Osteoblast (primary cell): ENCODE results near the gene RAB9A. TPM values are rescaled to one million over a fixed set of nuclear protein-coding genes. Genes with fewer than 3 reads are reported as not detected.

Source experiments
- DNase-seq: peaks from one replicate; pipeline ENCODE4 v3.0.0; 2011; ENCODE audit warnings: low spot score, mixed read lengths; ENCODE audit not compliant: insufficient read length; ENCODE audit errors: missing footprints
- H2AFZ ChIP-seq: 2 replicates; pipeline ENCODE4 v1.6.0; 2011; ENCODE audit warnings: mild to moderate bottlenecking, low read length
- H3K27ac ChIP-seq: 2 replicates; pipeline ENCODE4 v1.5.1; 2011; ENCODE audit warnings: mild to moderate bottlenecking, low read depth, low read length, moderate library complexity
- H3K27me3 ChIP-seq: 2 replicates; pipeline ENCODE4 v1.6.0; 2012; ENCODE audit warnings: mild to moderate bottlenecking, control low read depth, inconsistent platforms, low read length, moderate library complexity; ENCODE audit not compliant: insufficient read depth
- H3K36me3 ChIP-seq: 2 replicates; pipeline ENCODE4 v1.5.1; 2011; ENCODE audit warnings: mild to moderate bottlenecking, low read length, control low read depth, moderate library complexity; ENCODE audit not compliant: insufficient read depth
- H3K4me1 ChIP-seq: 2 replicates; pipeline ENCODE4 v1.5.1; 2011; ENCODE audit warnings: mild to moderate bottlenecking, low read length, control low read depth, moderate library complexity; ENCODE audit not compliant: insufficient read depth
- H3K4me2 ChIP-seq: 2 replicates; pipeline ENCODE4 v1.6.0; 2011; ENCODE audit warnings: mild to moderate bottlenecking, low read length; ENCODE audit not compliant: insufficient read depth
- H3K4me3 ChIP-seq: fragments of 200-600 bp; sonication (generic); 3 replicates; pipeline ENCODE4 v1.5.1; 2012; ENCODE audit warnings: mild to moderate bottlenecking, low read length, inconsistent platforms; ENCODE audit not compliant: insufficient read depth
- H3K79me2 ChIP-seq: 2 replicates; pipeline ENCODE4 v1.6.0; 2012; ENCODE audit warnings: mild to moderate bottlenecking, low read length, control low read depth, inconsistent platforms; ENCODE audit not compliant: insufficient read depth
- H3K9me3 ChIP-seq: 2 replicates; pipeline ENCODE4 v1.5.1; 2011; ENCODE audit warnings: low read depth, low read length, control low read depth
- H4K20me1 ChIP-seq: 2 replicates; pipeline ENCODE4 v1.6.0; 2012; ENCODE audit warnings: mild to moderate bottlenecking, low read length, control low read depth; ENCODE audit not compliant: insufficient read depth
- total RNA-seq: library from RNA; depleted of rRNA; stranded (reverse); fragments of >200 nt; gene quantifications from 2 replicates; pipeline ENCODE4 v1.2.3, GENCODE V29; 2012
- TF ChIP-seq, protein P1 (sequence below): IDR thresholded peaks from 2 replicates; pipeline ENCODE4 v1.5.1; 2011; ENCODE audit warnings: mild to moderate bottlenecking, low read depth, low read length, moderate library complexity; ENCODE audit errors: extremely low read depth

Gene RAB9A
- total RNA-seq, 1 donor = 63.0 TPM

DNA sequence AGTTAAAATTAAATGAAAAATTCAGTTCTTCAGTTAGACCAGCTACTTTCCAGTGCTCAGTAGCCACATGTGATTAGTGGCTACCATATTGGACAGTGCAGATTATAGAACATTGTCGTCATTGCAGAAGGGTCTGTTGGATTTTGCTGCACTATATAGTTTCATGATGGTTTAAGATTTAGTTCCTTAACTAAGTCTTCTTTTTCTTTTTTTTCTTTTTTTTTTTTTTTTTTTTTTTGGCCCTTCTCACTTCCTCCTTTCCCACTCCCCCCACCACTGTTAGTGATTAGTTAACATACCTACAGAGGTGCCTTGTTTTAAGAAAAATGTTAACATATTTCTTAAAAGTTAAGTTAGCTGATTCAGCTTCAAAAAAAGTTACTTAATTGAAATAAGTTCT, 9.0 kb downstream of the RAB9A start:
- H3K27ac ChIP-seq = no peak overlapping the region
- no peaks in the 10 kb centered on the region for H3K27me3 ChIP-seq
- no peaks in the 10 kb centered on the region for H3K36me3 ChIP-seq
- H3K79me2 ChIP-seq = peaks cover 98% of the 10 kb centered on the region
- H3K4me1 ChIP-seq = peaks cover 22% of the 10 kb centered on the region
- no peaks in the 10 kb centered on the region for H3K9me3 ChIP-seq
- TF ChIP-seq, protein P1, sequence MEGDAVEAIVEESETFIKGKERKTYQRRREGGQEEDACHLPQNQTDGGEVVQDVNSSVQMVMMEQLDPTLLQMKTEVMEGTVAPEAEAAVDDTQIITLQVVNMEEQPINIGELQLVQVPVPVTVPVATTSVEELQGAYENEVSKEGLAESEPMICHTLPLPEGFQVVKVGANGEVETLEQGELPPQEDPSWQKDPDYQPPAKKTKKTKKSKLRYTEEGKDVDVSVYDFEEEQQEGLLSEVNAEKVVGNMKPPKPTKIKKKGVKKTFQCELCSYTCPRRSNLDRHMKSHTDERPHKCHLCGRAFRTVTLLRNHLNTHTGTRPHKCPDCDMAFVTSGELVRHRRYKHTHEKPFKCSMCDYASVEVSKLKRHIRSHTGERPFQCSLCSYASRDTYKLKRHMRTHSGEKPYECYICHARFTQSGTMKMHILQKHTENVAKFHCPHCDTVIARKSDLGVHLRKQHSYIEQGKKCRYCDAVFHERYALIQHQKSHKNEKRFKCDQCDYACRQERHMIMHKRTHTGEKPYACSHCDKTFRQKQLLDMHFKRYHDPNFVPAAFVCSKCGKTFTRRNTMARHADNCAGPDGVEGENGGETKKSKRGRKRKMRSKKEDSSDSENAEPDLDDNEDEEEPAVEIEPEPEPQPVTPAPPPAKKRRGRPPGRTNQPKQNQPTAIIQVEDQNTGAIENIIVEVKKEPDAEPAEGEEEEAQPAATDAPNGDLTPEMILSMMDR = no peak
- no peak overlapping the region for H2AFZ ChIP-seq
- H3K4me2 ChIP-seq = no peak overlapping the region
- H4K20me1 ChIP-seq = peaks cover 75% of the 10 kb centered on the region
- no peak for DNase-seq
- H3K4me3 ChIP-seq = no peak overlapping the region

DNA sequence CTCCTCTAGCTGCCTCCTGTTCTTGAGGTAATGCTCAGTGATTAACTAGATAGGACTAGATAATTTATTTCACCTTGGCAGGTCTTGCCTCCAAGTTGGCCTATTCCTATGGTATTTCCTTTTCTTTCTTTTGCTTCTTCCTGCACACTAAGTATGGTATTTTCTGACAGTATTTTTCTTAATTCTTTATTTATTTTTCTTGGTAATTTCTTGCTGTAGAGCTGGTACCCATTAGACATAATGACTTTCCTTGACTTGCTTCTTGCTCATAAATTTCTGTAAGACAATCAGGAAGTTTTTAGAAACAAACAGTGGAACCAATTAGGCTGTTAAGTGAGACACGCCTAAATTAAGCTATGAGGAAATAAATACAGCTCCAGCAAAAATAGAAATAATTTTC, 9.5 kb downstream of the RAB9A start:
- Histone ChIP-seq H3K9me3 (no peaks in the 10 kb centered on the region), H3K4me1 (peaks cover 18% of the 10 kb centered on the region), H3K27me3 (no peaks in the 10 kb centered on the region), H3K79me2 (peaks cover 98% of the 10 kb centered on the region), H4K20me1 (peaks cover 74% of the 10 kb centered on the region), H3K36me3 (no peaks in the 10 kb centered on the region), H3K4me3 (no peak overlapping the region), H2AFZ (no peak overlapping the region), H3K4me2 (no peak overlapping the region), H3K27ac (no peak overlapping the region)
- TF ChIP-seq, protein P1 = no peak
- no peak for DNase-seq

DNA sequence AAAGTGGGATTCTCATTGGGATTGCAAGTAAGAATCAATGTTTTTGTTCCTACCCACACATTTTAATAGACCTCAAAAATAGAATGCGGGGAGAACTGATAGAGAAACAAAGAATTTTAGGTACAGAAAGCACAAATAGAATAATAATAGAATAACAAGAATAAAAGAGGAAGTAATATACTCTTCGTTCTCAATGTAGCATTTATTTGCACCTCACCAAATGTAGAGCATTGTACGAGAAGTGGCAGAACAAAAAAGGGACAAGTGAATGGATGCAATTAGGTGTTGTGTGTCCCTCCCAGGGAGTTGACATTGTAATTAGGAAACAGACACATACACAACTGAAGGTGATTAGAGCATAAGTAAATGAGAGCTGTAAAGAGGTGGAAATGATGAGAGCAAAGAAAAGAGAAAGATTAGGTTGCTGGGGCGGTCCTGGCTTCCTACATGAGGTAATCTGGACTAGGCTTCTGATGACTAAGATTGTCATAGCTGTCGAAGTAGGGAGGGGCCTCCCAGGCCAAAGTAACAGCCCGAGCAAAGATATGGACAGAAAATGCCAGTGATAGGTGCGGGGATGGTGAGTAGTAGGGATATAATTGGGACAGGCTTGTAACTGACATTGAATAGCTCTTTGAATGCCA, 10.4 kb downstream of the RAB9A start:
- TF ChIP-seq, protein P1 = no peak
- Histone ChIP-seq H2AFZ (no peak overlapping the region), H3K4me3 (no peak overlapping the region), H3K4me2 (no peak overlapping the region), H3K27ac (no peak overlapping the region), H3K36me3 (no peaks in the 10 kb centered on the region), H3K27me3 (no peaks in the 10 kb centered on the region), H3K79me2 (peaks cover 94% of the 10 kb centered on the region), H4K20me1 (peaks cover 66% of the 10 kb centered on the region), H3K9me3 (no peaks in the 10 kb centered on the region), H3K4me1 (peaks cover 18% of the 10 kb centered on the region)
- DNase-seq = no peak

DNA sequence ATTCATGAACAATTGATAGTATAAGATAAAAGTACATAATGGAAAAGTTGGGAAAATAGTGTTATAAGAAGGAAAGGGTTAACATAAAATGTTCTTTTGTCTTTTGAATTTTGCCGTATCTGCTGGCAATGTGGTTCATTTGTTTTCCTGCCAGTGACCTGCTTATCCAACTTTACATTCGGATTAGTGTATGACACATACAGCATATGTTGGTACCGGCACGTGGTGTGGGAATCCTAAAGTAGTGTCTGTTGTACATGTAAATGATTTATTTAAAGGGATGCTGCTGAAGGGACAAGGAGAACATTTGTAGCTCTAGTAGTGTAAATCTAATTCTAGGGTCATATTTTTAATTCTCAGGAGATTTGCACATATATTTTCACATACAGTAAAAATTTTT, 11.5 kb downstream of the RAB9A start:
- peaks cover 87% of the 10 kb centered on the region for H3K79me2 ChIP-seq

More for the DNA sequence above, 11.5 kb downstream of the RAB9A start:
- Histone ChIP-seq H2AFZ (no peak overlapping the region), H3K4me2 (no peak overlapping the region), H3K4me3 (no peak overlapping the region), H3K4me1 (peaks cover 17% of the 10 kb centered on the region), H3K9me3 (no peaks in the 10 kb centered on the region), H4K20me1 (peaks cover 60% of the 10 kb centered on the region), H3K27me3 (no peaks in the 10 kb centered on the region), H3K36me3 (no peaks in the 10 kb centered on the region), H3K27ac (no peak overlapping the region)
- DNase-seq = no peak
- TF ChIP-seq, protein P1 = no peak
